DMS 273 treated with DMSO at 0.1 percent for 48 hours (cell line): ENCODE results near the gene RETN.
"Not testable (repeated sequence)": the region's sequence is repeated elsewhere in the genome, so short reads cannot be mapped to it uniquely, and the experiment has no call there.

Source experiments
- DNase-seq: peaks from one replicate; lab custom pipeline; 2025; lab: John Stamatoyannopoulos, UW

The RETN gene

GRCh38 chr19:7637374-7638256 is 31.2 kb upstream of the RETN start:
- DNase-seq, result no peak

GRCh38 chr19:7638802-7639465 is 29.9 kb upstream of the RETN start:
- DNase-seq, result peak; percentile 78

GRCh38 chr19:7639863-7640348 is 28.9 kb upstream of the RETN start:
- DNase-seq, result no peak

- no peak for DNase-seq
Measured at GRCh38 chr19:7640803-7641202, 28.0 kb upstream of the RETN start.

- DNase-seq, result no peak
Measured at GRCh38 chr19:7641290-7642276, 27.3 kb upstream of the RETN start.

GRCh38 chr19:7642295-7643030 is 26.4 kb upstream of the RETN start:
- no peak for DNase-seq

GRCh38 chr19:7643031-7643415 is 25.8 kb upstream of the RETN start:
- DNase-seq, result no peak

GRCh38 chr19:7643629-7644549 is 25.0 kb upstream of the RETN start:
- not testable (repeated sequence) for DNase-seq

GRCh38 chr19:7644550-7644877 is 24.3 kb upstream of the RETN start:
- DNase-seq, result no peak

- DNase-seq, result no peak
Measured at GRCh38 chr19:7645163-7645562, 23.7 kb upstream of the RETN start.

- no peak for DNase-seq
Measured at GRCh38 chr19:7645656-7646425, 23.0 kb upstream of the RETN start.

GRCh38 chr19:7646426-7646700 is 22.5 kb upstream of the RETN start:
- no peak for DNase-seq

- no peak for DNase-seq
Measured at GRCh38 chr19:7647156-7647555, 21.7 kb upstream of the RETN start.

GRCh38 chr19:7648265-7649014 is 20.4 kb upstream of the RETN start:
- no peak for DNase-seq

- no peak for DNase-seq
Measured at GRCh38 chr19:7650148-7650547, 18.7 kb upstream of the RETN start.

- no peak for DNase-seq
Measured at GRCh38 chr19:7652061-7652641, 16.7 kb upstream of the RETN start.

GRCh38 chr19:7654401-7654800 is 14.4 kb upstream of the RETN start:
- DNase-seq, result no peak

GRCh38 chr19:7655581-7655980 is 13.3 kb upstream of the RETN start:
- no peak for DNase-seq
